Thoracic aorta (tissue), 2 donors: ENCODE measurements around the gene NHSL2. TPM values are rescaled to one million over a fixed set of nuclear protein-coding genes. Genes with fewer than 3 reads are reported as not detected.

Experiments used
- ATAC-seq: fragments of 150-250 bp; one replicate; pipeline ENCODE4 v1.8.0; 2017; ENCODE audit warnings: low read depth; ENCODE audit not compliant: insufficient number of reproducible peaks, low FRiP score
- DNase-seq: peaks from one replicate; pipeline ENCODE4 v3.0.0-alpha.2; 2020; ENCODE audit warnings: low spot score
- H3K27ac ChIP-seq, 2 donors: fragments of 200-600 bp; sonication (generic); 1 replicate in 1 of 2; 2 replicates in 1 of 2; pipeline ENCODE4 v1.5.1; 2016; ENCODE audit warnings: mild to moderate bottlenecking in 2 of 2, moderate library complexity in 2 of 2
- H3K27me3 ChIP-seq: fragments of 200-600 bp; sonication (generic); replicated peaks from 2 replicates; pipeline ENCODE4 v1.6.0; 2016; ENCODE audit warnings: mild to moderate bottlenecking; ENCODE audit not compliant: insufficient read depth
- H3K36me3 ChIP-seq: fragments of 200-600 bp; sonication (generic); one replicate; pipeline ENCODE4 v1.5.1; 2016
- H3K4me1 ChIP-seq, 2 donors: fragments of 200-600 bp; sonication (generic); 1 replicate in 1 of 2; 2 replicates in 1 of 2; pipeline versions ENCODE4 v1.5.1 to v1.6.0; 2016; ENCODE audit warnings: low read depth in 2 of 2, mild to moderate bottlenecking in 1 of 2; ENCODE audit not compliant: control insufficient read depth in 1 of 2
- H3K4me3 ChIP-seq: fragments of 200-600 bp; sonication (generic); 2 replicates; pipeline ENCODE4 v1.5.1; 2016; ENCODE audit warnings: mild to moderate bottlenecking
- H3K9me3 ChIP-seq: fragments of 200-600 bp; sonication (generic); 2 replicates; pipeline ENCODE4 v1.5.1; 2016
- total RNA-seq, 2 donors: library from RNA; depleted of rRNA; stranded (reverse); fragments of >200 nt; gene quantifications; one replicate each; pipeline versions ENCODE4 v1.1.0 to v1.2.3, GENCODE V29; 2016
- TF ChIP-seq, protein P1 (sequence below): fragments of 200-600 bp; sonication (generic); IDR thresholded peaks from one replicate; pipeline ENCODE4 v1.5.1; 2019; ENCODE audit warnings: antibody characterized with exemption

NHSL2 gene
- total RNA-seq, 2 donors from 2014 or later, result 15.0 to 16.5 TPM

DNA sequence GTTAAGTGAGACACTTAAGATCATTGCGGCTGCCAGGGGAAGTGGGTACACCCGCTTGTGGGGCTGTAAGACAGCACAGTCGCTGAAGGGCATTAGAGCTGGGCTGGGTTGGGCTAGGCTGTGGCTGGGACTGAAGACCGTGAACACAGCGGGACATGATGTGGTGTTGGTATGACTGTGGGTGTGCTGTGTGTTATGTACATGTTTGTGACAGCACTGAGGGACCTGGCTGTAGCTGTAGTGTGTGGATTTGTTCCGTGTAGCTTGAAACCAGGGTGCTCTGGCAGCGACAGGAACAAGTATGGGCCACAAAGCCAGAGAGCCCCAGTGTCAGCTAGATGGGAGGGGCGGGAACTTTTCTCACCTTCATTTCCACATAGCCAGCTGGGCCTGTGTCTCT, 82.1 kb downstream of the NHSL2 start:
- Histone ChIP-seq H3K9me3 (no peaks in the 10 kb centered on the region), H3K27ac (no peak overlapping the region), H3K27me3 (no peaks in the 10 kb centered on the region), H3K4me3 (no peak overlapping the region), H3K4me1 (no peaks in the 10 kb centered on the region), H3K36me3 (no peaks in the 10 kb centered on the region)
- ATAC-seq (no peak), DNase-seq (no peak)
- TF ChIP-seq, protein P1, sequence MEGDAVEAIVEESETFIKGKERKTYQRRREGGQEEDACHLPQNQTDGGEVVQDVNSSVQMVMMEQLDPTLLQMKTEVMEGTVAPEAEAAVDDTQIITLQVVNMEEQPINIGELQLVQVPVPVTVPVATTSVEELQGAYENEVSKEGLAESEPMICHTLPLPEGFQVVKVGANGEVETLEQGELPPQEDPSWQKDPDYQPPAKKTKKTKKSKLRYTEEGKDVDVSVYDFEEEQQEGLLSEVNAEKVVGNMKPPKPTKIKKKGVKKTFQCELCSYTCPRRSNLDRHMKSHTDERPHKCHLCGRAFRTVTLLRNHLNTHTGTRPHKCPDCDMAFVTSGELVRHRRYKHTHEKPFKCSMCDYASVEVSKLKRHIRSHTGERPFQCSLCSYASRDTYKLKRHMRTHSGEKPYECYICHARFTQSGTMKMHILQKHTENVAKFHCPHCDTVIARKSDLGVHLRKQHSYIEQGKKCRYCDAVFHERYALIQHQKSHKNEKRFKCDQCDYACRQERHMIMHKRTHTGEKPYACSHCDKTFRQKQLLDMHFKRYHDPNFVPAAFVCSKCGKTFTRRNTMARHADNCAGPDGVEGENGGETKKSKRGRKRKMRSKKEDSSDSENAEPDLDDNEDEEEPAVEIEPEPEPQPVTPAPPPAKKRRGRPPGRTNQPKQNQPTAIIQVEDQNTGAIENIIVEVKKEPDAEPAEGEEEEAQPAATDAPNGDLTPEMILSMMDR, result no peak

DNA sequence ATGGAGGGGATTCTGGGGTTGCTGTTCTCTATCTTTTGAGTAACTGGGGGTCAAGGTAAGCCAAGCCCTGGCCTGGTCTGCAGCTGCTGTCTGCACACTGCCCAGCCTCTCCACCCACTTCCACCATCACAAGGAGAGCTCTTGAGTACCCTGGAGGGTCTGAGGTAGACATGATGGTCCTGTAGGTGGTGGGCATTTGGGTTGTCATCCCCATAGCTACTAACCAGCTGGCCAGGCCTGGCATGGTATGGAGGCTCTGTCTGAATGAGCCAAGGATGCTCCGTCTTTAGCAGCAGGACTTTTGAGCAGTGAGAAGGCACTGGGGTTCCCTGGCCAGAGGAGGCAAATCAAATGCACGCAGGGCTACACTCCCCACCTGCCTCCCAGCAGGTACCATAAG, 82.7 kb downstream of the NHSL2 start:
- TF ChIP-seq, protein P1, result no peak
- no peaks in the 10 kb centered on the region for H3K27me3 ChIP-seq
- no peaks in the 10 kb centered on the region for H3K4me1 ChIP-seq
- no peaks in the 10 kb centered on the region for H3K9me3 ChIP-seq
- no peaks in the 10 kb centered on the region for H3K36me3 ChIP-seq
- DNase-seq (no peak), ATAC-seq (no peak)
- H3K27ac ChIP-seq, result no peak overlapping the region
- no peak overlapping the region for H3K4me3 ChIP-seq

DNA sequence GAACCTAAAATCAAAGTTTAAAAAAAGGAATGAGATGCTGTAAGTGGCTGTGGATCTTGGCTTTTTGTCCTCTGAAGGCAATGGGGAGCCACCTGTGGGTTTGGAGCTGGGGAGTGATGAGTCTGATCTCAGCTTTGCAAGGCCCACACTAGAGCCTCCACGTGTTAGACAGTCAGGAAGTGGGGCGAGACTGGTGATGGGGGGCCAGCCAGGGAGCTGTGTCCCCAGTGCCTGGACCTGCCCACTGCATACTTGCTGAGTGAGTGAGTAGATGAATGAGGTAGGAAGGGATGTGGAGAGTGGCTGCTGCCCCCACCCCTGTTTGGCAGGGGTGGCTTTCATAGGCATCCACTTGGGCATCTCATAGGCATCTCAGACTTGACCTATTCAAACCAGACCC, 84.0 kb downstream of the NHSL2 start:
- TF ChIP-seq, protein P1, result no peak
- Histone ChIP-seq H3K4me3 (no peak overlapping the region), H3K4me1 (no peaks in the 10 kb centered on the region), H3K27ac (no peak overlapping the region), H3K9me3 (no peaks in the 10 kb centered on the region), H3K36me3 (no peaks in the 10 kb centered on the region), H3K27me3 (no peaks in the 10 kb centered on the region)
- ATAC-seq, result no peak
- DNase-seq, result no peak

DNA sequence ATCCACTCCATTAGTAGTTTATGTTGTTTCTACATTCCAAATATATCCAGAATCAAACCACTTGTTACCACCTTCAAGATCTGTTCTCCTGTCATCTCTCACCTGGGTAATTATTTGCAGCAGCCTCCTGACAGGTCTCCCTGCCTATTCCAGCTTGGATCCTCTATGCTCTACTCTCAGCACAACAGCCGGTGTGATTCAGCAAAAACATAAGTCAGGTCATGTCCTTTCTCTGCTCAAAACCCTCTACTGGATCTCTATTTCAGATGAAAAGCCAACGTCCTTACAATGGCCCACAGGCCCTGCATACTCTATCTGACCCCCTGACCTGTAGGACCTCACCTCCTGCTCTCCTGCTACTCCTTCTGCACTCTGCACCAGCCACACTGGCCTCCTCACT, 84.5 kb downstream of the NHSL2 start:
- no peaks in the 10 kb centered on the region for H3K27me3 ChIP-seq
- ATAC-seq, result no peak
- DNase-seq, result no peak
- no peaks in the 10 kb centered on the region for H3K4me1 ChIP-seq
- no peaks in the 10 kb centered on the region for H3K36me3 ChIP-seq
- no peaks in the 10 kb centered on the region for H3K9me3 ChIP-seq
- no peak overlapping the region for H3K4me3 ChIP-seq
- TF ChIP-seq, protein P1, result no peak
- no peak overlapping the region for H3K27ac ChIP-seq

DNA sequence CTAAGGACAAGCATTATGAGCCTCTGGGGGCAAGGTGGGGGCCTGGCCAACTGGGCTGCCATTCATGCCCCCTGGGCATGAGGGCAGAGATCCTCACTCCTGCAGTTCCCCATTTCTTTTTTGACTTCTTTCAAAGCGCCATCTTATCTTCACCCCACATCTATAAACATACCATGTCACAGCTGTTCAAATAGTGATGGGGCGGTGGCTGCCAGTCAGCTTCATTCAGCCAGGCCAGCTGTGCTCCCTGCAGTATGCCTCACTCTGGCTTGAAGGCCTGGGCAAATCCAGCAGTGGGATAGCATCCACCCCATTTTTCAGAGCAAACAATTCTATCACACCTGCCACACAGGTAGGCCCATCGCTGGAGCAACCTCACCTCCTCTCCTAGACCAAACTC, 85.5 kb downstream of the NHSL2 start:
- Histone ChIP-seq H3K36me3 (no peaks in the 10 kb centered on the region), H3K4me1 (no peaks in the 10 kb centered on the region), H3K27me3 (no peaks in the 10 kb centered on the region), H3K27ac (no peak overlapping the region), H3K9me3 (no peaks in the 10 kb centered on the region), H3K4me3 (no peak overlapping the region)
- no peak for DNase-seq
- ATAC-seq, result no peak
- TF ChIP-seq, protein P1, result no peak
